GM19468 (cell line): ENCODE results near the gene SHC3.

ENCODE experiments used
- ATAC-seq: cut with Tn5 transposase; IDR thresholded peaks from one replicate; pipeline ENCODE4 v1.9.1; 2021; ENCODE audit warnings: mild to moderate bottlenecking, moderate library complexity, moderate number of reproducible peaks; ENCODE audit not compliant: unreplicated experiment; ENCODE audit errors: extremely low read depth

SHC3 gene

DNA sequence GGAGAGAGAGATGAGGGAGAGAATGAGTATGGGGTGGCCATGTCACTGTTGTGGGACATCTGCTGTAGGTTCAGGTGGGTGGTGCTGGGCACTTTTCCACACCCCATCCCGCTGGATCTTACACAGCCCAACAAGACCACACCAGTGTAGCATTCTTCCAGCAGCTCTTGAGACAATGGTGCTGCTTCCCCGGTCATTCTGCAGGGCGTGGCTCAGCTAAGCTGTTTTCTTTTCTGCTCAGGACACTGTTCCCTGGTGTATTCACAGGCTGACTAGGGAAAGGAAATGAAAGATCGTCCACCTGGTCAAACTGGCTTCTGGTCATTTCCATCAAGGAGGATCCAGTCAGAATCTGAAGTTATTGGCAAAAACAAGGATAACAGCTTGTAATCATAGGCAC lies 111.8 kb downstream of the SHC3 start:
- ATAC-seq, result no peak

DNA sequence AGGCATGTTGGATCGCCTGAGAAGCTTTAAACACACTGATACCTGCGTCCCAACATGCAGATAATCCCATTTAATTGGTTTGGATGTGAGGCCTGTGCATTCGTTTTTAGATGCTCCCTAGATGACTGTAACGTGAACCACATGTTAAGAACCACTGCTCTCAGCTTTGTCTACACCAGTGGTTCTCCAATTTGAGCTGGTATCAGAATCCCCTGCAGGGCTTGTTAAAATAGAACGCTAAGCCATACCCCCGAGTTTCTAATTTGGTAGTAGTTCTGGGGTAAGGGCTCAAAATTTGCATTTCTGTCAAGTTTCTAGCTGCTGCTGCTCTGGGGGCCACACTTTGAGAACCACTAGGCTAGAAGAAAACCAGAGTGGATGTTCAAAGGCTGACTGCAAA lies 112.7 kb downstream of the SHC3 start:
- no peak for ATAC-seq

DNA sequence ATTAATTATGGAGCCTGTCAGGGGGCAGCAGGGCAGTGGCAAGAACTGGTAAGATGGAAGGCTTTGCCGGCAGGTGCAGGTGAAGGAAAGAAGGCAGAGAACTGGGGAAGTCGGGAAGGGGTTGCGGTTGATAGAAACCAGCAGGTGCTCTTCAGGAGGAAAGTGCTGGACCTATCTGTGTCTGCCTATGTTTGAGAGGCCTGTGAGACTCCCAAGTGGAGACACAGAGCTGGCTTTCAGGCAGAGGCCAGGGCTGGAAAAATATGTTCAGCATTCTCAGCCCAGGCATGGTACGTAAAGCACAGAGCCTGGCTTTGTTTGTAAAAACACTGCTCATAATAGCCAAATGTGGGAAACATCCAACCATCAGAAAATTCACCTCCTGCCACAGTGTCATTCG lies 117.8 kb downstream of the SHC3 start:
- no peak for ATAC-seq

DNA sequence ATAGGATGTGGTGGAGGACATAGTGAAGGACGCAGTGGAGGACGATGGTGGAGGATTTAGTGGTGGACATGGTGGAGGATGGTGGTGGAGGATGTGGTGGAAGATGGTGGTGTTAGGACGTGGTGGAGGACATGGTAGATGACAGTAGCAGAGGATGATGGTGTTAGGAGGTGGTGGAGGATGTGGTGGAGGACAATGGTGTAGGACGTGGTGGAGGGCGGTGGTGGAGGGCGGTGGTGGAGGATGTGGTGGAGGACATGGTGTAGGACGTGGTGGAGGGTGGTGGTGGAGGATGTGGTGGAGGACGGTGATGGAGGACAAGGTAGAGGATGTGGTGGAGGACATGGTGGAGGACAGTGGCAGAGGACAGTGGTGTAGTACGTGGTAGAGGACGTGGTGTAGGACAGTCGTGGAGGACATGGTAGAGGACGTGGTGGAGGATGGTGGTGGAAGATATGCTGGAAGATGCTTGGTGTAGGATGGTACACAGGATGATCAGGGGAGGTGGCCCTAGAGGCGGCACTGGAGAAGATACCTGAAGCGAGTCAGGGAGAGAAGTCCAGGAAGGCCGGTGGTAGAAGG lies 118.6 kb downstream of the SHC3 start:
- no peak for ATAC-seq

GRCh38 chr9:89058906-89059305 lies 119.7 kb downstream of the SHC3 start:
- no peak for ATAC-seq

DNA sequence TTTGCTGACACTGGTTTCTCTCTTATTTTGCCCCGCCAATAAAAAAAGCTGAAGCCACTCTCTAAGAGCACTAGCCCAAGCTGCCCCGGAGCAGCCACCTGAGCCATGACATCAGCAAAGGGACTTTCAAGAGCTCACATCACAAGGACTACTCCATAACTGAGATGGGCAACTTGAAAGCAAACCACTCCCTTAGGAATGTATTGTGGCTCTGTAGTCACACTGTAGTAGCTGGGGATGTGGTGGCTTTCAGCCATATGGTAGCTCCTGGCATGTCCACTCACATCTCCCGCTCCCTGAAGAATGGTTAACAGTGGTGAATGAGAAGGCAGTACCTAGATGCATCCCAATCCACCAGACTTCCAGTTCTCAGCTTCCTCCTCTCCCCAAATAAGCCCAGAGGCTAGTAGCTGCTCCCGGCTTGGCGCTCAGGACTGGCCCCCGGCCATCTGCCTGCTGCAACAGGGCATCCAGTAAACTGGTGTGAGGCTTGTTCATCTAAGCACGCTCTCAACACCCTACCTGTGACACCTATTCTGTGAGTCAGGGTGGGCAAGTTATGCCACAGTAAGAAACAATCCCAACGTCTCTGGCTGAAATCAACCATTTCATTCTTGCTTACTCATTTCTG lies 123.6 kb downstream of the SHC3 start:
- no peak for ATAC-seq

DNA sequence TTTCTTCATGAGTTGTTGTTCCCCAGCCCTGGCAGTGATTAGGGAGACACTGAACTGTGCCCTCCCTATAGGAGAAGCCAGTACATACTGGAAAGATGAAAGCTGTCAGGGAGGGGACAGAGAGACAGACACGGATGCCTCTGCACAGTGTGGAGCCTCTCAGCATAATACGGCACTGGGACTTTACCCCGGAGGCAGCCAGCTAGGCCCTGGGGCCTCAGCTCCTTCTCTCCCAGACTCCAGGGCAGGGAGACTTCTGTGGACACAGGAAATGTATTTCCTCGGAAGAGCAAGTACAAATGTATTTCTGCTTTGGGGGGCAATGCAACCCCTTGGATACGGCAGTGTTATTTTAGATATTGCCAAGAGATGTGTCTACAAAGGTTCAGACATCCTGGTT lies 125.3 kb downstream of the SHC3 start:
- ATAC-seq, result no peak

DNA sequence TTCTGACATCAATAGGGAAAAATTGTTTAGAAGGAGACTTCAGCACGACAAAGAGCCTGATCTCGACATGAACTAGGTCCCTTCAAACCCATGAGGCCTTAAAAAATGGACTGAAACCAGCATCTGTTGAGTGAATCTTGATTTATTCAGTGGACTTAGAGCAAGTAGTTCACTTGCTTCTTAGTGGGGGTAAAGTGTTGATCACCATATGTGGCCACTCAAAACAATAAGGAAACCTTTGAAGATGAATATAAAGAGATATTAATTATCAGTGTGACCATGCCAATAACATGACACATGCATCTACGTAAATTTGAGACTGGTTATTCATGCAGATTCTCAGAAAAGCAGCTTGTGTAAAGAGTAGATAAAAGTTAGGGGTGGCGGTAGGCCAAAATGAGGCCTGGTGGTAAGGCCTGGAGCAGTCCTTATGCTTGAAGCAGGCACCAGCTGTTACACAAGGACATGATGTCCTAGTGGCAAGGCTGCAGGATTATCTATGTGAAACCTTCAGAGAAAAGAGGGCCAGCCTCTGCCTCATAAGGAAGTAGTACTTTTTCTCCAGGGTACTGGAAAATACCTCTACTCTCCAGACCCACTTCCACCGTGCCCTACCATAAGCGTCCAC lies 126.0 kb downstream of the SHC3 start:
- ATAC-seq, result no peak

GRCh38 chr9:89051421-89052025 lies 127.1 kb downstream of the SHC3 start:
- ATAC-seq, result no peak

DNA sequence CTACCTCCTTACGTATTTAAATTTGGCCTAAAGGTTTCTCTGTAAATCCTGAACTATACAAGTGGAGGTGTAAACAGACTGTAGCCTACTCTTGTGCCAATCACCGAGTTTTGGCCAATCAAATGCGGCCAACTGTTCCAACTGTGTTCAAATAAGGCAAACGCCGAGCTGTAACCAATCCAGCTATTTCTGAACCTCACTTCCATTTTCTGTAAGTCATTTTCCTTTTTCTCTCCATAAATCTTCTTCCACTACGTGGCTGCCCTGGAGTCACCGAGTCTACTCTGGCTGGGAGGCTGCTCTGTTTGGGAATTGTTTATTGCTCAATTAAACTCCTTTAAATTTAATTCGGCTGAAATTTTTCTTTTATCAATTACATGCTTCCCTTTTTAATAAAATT lies 129.0 kb downstream of the SHC3 start:
- no peak for ATAC-seq

DNA sequence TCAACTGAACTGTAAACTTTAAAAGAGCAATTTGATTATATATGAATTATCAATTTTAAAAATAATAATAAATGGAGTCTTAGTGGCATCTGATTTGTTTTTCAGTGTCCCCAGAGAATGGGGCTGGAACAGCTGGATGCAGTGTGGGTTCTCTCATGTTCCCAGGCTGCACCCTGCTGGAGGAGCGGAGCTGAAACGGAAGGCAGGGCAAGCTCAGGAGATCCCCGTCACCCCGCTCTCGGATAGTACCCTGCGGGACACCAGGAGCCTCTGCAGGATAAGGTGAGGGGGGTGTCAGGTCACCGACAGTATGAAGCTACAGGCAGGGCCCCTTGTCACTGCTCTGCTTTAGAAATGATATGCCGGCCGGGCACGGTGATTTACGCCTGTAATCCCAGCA lies 130.0 kb downstream of the SHC3 start:
- ATAC-seq, result no peak

DNA sequence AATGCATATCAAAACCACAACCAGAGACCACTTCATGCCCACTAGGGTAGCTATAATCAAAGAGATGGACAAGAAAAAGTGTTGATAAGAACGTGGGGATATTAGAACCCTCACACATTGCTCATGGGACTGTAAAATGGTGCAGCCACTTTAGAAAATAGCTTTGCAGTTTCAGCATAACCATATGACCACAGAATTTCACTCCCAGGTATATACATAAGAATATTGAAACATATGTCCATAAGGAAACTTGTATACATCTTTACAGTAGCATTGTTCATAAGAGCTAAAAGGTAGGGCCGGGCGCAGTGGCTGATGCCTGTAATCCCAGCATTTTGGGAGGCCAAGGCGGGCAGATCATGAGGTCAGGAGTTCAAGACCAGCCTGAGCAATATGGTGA lies 131.0 kb downstream of the SHC3 start:
- ATAC-seq, result no peak

GRCh38 chr9:89046832-89047231 lies 131.8 kb downstream of the SHC3 start:
- no peak for ATAC-seq

DNA sequence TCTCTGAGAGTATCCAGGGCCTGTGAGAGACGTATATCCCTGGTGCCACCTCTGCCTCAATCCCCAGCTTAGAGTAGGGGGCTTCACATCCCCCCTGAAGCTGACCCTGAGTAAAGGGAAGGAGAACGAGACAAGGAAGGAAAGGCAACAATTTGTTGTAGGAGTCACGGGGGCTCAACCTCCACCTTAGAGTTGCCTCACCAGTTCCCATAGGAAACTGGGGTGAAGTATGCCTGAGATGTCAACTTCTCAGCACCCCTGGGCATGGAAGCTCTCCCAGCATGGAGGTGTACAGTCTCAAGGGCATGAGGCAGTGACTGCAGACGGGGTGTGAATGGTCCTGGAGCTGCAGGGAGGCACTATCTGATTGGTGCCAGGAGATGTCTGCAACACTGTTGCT lies 133.7 kb downstream of the SHC3 start:
- no peak for ATAC-seq

DNA sequence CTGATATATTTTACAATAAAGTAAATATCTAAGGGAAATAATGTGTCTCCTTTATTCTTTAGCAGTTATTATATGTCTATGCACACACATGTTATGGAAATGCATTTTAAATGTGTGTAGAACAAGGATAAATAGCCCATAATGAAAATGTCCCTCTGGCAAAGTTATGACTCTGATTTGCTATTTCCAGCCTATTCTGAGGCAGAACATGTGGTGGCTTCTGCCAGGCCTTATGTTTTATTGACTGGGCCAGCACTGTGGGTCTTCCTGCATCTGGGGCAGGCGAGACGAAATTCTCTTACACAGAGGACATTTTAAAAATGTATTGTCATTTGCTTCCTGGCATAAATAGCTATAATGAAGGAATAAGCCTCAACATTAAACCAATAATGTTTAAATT lies 134.5 kb downstream of the SHC3 start:
- no peak for ATAC-seq

DNA sequence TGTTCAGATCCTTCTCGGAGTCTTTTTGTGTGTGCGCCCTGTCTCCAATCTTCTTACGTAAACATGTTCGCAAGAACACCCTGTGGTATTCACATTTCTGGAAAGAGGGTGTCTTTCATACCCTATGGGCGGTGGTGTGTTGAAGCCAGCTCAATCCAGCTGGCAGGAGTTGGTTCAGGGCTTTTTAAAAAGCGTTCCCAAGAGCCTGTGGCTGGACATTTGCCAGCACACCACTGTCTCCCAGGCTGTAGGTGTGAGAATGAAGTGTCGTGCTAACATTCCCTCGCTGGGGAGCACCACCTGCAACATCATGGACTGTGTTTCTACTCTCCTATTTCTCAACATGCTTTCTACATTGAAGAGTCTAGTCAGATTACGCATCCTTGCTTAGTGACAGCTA lies 135.6 kb downstream of the SHC3 start:
- ATAC-seq, result no peak

GRCh38 chr9:89039664-89040063 lies 139.0 kb downstream of the SHC3 start:
- ATAC-seq, result no peak

DNA sequence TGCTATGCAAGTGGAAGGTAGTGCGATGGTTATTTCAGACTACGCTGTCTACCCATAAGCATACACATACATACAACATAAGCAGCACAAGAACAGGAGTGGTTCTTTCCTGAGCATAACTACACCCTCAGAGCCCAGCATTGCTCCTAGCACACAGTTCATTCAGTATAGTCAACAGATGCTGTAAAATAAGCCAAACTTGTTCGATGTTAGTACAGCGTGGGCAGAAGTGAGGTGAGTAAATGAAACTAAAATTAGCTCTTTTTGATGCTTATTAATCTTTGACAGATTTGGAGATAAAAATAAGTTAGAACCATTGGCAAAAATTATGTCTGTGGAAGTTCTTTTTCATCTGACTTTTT lies 139.5 kb downstream of the SHC3 start:
- ATAC-seq, result no peak

DNA sequence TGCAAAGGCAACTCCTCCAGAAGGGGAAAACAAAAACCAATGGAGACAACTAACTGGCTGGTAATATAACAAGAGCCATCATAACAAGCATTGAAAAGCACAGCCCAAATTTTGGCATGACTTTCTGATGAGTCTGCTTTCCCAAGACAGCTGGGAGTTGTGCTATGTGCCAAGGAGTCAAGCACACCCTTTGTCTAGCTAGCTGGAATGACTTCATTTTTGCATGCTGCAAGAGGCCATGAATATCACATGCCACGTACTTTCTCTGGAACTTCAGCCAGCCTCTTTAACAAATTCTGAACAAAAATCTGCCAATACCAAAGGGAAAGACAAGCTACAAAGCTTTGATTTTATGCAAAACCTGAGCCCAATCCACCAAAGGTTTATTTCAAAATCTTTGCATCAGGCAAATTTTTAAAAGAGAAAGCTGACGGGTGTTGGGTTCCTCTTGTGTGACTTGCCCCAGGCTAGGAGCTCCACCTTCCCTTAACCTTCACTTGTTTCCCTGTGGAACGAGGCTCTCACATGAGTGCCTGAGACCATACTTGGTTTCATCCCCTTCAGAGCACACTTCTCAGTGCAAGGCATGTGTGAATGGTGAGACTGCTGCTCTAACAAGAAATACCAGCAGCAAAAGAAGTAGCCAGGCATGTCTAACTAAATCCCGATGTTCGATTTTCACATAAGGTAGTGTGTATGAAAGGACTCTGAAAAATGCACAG lies 140.1 kb downstream of the SHC3 start:
- ATAC-seq, result no peak

DNA sequence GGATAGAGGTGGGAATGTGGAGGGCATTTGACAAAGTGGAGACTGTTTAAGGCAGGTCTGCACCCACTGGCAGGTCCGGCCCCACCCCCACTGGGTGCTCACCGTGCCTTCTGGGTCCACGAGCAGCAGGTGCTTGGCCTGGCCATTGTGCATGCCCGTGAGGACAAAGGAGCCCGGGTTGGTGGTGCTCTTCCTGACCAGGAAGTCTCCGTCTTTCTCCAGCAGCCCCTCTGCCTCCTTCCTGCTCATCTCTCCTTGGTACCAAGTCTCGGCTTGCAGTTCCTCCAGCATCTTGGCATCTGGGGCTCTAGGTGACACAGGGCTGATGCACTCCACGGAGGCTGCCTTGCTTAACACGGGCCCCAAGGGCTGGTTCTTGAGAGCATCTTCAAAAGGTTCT lies 140.7 kb downstream of the SHC3 start:
- no peak for ATAC-seq

- ATAC-seq, result no peak
Measured at GRCh38 chr9:89037346-89037745, 141.3 kb downstream of the SHC3 start.
